Stimulated activated CD4-positive, alpha-beta T cell treated with anti-CD3 and anti-CD28 coated beads, Interleukin-1b, Interleukin-23, amount 100 ng/mL, for 4 hours (primary cell): Measurements from ENCODE around the gene PRSS22.

Source experiments
- DNase-seq, 2 donors: peaks; one replicate each; pipeline ENCODE4 v3.0.0-alpha.2; 2020; ENCODE audit warnings: low read depth in 2 of 2

Gene PRSS22

GRCh38 chr16:2829501-2830354, 28.2 kb downstream of the PRSS22 start, which contains the start of gene ZG16B:
ZG16B (plus strand) TSS chr16:2830303; CDS start chr16:2830442, 139 bp downstream.
- DNase-seq, result no peak

DNA sequence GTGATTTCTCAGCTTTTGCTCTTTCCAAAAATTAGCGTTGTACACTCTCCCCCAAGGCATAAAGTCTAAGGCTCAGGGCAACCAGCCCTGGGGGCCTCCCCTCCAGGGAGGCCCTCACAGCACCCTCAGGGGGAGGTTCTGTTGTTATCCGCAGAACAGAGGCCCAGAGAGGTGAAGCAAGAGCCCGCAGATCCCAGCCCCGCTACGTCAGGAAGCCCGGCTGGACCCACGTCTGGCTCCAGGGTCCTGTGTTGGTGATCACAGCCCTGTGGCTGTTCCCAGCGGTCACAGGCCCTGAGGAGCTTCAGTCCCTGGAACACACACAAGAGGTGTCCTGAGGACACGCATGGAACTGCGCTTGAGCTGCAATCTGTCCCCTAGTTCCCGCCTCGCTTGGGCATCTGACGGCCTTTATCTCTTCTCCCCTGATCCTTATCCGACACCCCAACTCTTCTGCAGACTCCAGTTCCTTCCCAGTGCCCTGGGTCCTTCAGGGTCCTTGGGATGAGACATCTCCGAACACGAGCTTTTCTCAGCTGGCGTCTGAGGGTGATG, 29.0 kb downstream of the PRSS22 start:
- DNase-seq, result no peak

GRCh38 chr16:2828521-2828840, 29.5 kb downstream of the PRSS22 start:
- no peak for DNase-seq

DNA sequence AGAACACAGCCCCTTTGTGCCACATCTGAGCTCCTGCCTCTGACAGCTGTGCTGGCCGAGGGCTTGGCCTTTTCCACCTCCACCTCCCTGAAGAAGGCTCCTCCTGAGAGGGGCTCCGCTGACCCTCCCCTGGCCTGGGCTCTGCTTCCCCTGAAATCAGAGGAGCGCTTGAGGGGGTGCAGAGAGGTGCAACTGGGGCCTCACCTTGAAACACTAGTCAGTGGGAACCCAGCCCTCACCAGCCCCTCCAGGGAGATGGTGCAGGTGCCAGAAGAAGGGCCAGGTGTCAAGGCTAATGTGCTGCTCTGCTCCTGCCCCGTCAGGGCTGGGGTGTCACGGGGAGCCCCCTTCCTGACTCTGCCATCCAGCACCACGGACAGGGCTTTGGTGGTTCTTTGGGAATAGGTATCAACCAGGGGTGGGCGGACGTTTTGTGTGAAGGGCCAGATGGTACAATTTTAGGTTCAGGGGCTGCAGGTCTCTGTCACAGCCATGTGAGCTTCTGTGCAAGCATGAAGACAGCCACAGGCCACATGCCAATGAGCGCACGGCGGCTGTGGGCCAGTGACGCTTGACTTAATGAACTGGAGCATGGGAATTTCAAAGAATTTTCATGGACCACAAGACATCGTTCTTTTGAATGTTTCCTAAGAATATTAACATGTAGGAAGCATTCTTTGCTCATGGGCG, 30.0 kb downstream of the PRSS22 start:
- no peak for DNase-seq

DNA sequence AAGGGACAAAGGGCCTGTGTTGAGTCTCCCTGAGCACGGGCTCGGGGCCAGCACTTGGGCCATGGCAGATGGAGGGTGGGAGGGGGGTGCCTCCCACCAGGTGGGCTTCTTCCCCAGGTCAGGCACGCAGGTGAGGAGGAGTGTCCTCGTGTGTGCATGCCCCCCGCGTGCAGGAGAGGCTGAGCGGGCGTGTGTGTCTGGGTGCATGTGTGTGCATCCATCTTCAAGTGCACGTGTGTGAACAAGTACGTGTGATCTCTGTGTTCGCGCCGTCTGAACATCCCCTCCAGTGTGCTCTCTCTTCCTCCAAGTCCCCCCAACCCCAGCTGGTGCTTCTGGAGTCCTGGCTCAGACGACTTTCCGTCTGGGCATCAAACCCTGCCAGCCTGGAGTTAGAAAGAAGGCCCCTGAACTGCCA, 30.6 kb downstream of the PRSS22 start:
- DNase-seq, result no peak

DNA sequence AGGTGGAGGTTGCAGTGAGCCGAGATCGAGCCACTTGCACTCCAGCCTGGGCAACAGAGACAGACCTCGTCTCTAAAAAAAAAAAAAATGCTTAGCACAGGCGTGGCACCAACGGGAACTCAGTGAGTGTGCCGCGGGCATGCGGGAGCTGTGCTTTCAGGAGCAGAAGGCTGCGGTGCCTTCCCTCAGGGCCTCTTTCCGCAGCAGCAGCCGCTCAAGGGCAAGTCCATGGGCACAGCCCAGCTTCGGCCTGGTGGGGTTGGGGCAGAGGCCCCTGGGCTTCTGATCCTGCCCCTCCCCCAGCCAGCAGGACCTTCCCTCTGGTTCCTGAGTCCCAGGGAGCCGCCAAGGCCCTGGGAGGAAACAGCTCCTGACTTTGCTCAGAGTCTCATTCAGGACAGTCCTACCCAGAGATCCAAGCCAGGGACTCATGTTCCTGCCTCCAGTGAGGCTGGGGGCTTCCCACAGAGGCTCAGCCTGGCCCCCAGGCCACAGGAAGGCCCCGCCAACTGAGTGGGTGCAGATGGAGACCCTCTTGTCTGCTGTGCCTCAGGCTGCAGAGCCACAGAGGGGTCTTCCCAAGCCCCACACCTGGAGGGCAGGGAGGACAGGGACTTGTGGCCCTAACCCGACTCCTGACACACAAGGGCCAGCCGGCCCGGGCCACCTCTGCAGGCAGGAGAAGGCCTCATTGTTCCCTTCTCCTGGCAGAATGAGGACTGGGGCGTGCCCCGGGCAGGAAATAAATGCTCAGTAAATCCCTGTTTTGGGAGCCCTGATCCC, 31.2 kb downstream of the PRSS22 start:
- DNase-seq, result no peak

GRCh38 chr16:2825906-2826305, 32.1 kb downstream of the PRSS22 start:
- DNase-seq, result no peak

GRCh38 chr16:2825049-2825742, 32.8 kb downstream of the PRSS22 start:
- no peak for DNase-seq

DNA sequence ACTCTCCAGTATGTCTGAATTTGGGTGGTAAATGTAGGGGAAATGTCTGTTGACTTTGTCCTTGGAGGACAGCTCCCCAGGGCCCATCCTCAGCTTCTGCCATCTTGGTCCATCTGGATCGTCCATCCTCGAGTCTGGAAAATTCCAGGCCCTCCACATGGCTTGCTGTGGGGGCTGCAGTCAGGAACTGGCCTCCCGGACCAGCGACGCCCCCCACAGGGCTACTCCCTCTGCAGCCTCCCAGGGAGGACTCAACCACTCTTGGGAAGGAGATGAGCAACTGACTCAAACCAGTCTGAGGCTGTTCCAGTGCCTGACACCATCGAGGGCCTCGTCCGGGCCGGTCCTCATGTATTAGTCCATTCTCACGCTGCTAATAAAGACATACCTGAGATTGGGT, 33.3 kb downstream of the PRSS22 start:
- no peak for DNase-seq

GRCh38 chr16:2822496-2822895, 35.5 kb downstream of the PRSS22 start:
- no peak for DNase-seq

GRCh38 chr16:2822158-2822495, 35.8 kb downstream of the PRSS22 start:
- no peak for DNase-seq

DNA sequence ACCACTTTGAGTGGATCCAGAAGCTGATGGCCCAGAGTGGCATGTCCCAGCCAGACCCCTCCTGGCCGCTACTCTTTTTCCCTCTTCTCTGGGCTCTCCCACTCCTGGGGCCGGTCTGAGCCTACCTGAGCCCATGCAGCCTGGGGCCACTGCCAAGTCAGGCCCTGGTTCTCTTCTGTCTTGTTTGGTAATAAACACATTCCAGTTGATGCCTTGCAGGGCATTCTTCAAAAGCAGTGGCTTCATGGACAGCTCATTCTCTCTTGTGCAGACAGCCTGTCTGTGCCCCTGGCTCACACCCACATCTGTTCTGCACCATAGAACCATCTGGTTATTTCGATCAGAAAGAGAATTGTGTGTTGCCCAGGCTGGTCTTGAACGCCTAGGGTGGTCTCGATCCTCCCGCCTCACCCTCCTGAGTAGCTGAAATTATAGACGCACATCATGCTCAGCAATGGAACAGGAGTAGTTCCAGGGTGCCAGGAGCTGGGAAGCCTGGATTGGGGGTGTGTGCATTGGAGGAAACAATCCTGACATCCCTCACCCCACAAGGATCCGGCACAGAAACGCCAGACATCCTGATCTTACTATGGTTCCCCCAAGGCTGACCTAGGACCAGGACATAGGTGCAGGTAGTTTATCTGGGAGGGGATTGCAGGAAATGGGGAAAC, 36.3 kb downstream of the PRSS22 start:
- no peak for DNase-seq

DNA sequence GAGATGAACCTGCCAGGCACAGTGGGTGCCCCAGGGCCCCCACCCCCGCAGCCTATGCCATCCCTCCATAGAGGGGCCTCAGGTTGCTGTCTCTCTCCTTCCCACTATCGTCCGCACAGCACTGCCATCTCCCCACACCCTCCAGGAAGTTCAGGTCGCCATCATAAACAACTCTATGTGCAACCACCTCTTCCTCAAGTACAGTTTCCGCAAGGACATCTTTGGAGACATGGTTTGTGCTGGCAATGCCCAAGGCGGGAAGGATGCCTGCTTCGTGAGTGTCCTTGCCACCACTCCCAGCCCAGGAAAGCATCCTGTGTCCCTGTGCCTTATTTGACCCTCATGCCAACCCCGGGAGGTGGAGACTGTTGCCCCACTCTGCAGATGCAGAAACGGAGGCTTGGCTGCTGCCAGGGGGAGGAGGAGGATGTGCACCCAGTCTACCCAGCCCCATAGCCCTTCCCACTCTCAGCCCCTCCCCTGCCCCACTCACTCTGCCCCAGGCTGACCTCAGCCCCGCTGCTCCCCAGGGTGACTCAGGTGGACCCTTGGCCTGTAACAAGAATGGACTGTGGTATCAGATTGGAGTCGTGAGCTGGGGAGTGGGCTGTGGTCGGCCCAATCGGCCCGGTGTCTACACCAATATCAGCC, 37.0 kb downstream of the PRSS22 start:
- DNase-seq, result no peak

DNA sequence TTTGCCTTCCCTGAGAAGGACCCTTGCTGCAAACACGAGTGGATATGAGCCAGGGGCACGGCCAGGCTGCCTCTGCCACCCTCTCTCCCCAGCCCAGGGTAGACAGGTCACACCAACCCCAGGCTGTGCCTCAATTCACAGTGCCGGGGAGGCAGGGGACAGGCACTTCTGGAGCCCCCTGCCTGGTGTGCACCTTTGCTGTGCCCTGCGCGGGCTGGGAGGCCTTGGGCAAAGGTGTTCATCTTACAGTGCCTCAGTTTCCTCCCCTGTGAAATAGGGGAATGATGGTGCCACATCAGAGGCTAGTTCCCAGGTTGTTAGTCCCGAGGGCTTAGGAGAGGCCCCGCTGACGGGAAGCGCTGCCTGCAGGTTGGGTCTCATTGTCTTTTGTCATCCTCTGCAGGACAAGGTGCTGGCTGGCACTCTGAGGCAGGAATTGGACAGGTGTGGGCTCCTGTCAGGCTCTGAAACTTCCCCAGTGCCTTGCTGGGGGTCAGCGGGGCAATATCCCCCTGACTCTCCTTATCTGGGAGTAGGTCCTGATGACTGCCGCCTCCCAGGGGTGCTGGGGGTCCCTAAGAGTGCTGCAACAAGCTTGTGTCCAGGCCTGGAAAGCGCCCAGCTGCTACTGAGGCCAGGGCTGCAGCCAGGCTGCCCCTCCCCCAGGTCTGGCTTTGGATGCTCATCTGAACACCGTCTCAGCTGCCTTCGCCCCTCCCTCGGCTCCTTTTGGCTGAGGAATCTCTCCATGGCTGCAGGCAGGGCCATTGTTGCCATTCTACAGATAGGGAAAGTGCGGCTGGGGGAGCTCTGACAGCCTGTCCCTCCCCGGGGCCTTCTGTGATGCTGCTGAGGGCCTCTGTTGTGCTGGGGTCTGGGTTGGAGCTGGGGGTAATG, 37.8 kb downstream of the PRSS22 start:
- no peak for DNase-seq

DNA sequence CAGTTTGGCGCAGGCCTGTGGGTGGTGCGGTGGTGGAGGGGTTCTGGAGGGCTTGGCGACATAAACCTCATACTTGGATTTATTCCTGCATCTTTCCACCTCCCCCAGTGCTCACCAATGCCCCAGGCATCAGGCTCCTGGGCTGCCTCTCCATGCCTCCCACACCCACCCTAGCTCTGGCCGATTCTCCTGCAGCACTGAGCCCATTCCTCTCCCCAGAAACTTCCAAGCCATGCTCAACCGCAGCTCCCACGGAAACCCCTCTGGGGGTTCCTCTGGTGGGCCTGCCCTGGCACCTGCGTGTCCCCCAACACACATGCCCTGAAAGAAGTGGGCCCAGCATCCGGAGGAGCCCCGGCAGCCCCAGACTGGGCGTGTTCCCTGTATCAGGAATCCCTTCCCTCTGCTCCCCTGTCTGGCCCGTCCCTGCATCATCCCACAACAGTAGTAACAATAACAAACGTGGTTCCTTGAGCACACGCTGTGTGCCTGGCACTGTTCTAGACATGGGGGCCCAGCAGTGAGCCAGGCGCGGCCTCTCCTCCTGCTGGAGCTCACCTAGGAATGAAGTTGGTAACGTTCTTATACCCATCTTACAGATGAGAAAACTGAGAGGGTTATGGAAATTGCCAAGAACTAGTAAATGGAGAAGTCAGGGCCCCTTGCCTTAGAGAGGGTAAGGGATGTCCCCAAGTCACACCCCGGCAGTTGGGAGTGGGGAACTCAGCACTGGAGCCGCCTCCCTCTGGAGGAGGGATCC, 38.6 kb downstream of the PRSS22 start:
- no peak for DNase-seq

GRCh38 chr16:2818272-2818876, 39.6 kb downstream of the PRSS22 start:
- DNase-seq, result no peak

DNA sequence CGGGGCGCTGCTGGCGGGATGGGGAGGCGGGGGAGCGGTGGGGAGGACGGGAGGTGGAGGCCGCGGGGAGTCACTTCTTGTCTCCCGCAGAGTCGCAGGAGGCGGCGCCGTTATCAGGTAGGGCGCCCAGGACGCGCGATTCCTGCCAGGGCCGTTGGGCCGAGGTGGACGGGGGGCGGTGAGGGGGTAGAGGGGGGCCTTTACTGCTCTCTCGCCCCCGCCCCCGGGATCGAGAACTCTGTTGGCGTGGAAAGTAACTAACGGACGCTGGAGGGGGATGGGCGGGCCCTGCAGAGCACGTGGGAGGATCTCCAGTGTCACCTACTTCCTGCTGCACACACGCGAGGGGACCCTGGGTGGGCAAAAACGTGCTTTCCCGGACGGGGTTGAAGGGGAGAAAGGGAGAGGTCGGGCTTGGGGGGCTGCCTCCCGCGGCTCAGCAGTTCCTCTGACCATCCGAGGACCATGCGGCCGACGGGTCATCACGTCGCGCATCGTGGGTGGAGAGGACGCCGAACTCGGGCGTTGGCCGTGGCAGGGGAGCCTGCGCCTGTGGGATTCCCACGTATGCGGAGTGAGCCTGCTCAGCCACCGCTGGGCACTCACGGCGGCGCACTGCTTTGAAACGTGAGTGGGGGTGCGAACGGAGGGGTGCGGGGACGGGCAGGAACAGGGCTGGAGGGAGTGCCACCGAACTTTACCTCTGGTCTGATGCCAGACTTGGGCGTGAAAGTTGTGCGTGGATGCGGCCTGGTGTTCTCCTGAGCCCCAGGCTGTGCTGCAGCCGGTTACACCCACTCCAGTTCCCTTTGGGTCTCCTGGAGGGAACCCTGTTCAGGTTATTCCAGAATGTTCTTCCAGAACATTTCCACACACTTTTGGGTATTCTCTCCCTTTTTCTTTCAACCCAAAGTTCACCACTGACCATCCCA, 40.4 kb downstream of the PRSS22 start:
- DNase-seq, result peak in 1 of 2 donors; percentile 14
